WTC11 (cell line): ENCODE results near the gene HSPB6.

Source experiments
- ATF1 ChIP-seq: sonication (generic); formaldehyde crosslinking; IDR thresholded peaks from 2 replicates; pipeline ENCODE4 v1.8.1; 2023; ENCODE audit warnings: mild to moderate bottlenecking, moderate library complexity, missing genetic modification reagents
- FOXJ3 ChIP-seq: sonication (generic); formaldehyde crosslinking; IDR thresholded peaks from 2 replicates; pipeline ENCODE4 v1.9.0; 2021; ENCODE audit warnings: missing genetic modification reagents, mild to moderate bottlenecking, borderline replicate concordance
- FOXP1 ChIP-seq: sonication (generic); formaldehyde crosslinking; IDR thresholded peaks from 2 replicates; pipeline ENCODE4 v1.8.0; 2022; ENCODE audit warnings: missing genetic modification reagents, mild to moderate bottlenecking, moderate library complexity, borderline replicate concordance
- SP1 ChIP-seq: sonication (generic); formaldehyde crosslinking; conservative IDR thresholded peaks from 2 replicates; pipeline ENCODE4 v1.8.1; 2022; ENCODE audit warnings: missing genetic modification reagents
- TF ChIP-seq, protein P1 (sequence below): fragments of 200-600 bp; IDR thresholded peaks from 2 replicates; pipeline ENCODE4 v1.8.0; 2022; ENCODE audit warnings: antibody characterized with exemption

- TF ChIP-seq FOXJ3 (CRISPR knock-in tag) (no peak), SP1 (no peak), FOXP1 (CRISPR knock-in tag) (peak; percentile 66; the same call in 1 of the 2 replicates), ATF1 (no peak)
- TF ChIP-seq, protein P1, sequence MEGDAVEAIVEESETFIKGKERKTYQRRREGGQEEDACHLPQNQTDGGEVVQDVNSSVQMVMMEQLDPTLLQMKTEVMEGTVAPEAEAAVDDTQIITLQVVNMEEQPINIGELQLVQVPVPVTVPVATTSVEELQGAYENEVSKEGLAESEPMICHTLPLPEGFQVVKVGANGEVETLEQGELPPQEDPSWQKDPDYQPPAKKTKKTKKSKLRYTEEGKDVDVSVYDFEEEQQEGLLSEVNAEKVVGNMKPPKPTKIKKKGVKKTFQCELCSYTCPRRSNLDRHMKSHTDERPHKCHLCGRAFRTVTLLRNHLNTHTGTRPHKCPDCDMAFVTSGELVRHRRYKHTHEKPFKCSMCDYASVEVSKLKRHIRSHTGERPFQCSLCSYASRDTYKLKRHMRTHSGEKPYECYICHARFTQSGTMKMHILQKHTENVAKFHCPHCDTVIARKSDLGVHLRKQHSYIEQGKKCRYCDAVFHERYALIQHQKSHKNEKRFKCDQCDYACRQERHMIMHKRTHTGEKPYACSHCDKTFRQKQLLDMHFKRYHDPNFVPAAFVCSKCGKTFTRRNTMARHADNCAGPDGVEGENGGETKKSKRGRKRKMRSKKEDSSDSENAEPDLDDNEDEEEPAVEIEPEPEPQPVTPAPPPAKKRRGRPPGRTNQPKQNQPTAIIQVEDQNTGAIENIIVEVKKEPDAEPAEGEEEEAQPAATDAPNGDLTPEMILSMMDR, result no peak
Measured at GRCh38 chr19:35755550-35756376, 1.1 kb downstream of the HSPB6 start.
